Limb (tissue), 2 donors: Measurements from ENCODE around the gene MASP1.
"Not testable (repeated sequence)": the region's sequence is repeated elsewhere in the genome, so short reads cannot be mapped to it uniquely, and the experiment has no call there.

Experiments used
- DNase-seq, 2 donors: peaks; one replicate each; pipeline ENCODE4 v3.0.0-alpha.2; 2016; ENCODE audit errors: extremely low spot score in 2 of 2

The MASP1 gene

DNA sequence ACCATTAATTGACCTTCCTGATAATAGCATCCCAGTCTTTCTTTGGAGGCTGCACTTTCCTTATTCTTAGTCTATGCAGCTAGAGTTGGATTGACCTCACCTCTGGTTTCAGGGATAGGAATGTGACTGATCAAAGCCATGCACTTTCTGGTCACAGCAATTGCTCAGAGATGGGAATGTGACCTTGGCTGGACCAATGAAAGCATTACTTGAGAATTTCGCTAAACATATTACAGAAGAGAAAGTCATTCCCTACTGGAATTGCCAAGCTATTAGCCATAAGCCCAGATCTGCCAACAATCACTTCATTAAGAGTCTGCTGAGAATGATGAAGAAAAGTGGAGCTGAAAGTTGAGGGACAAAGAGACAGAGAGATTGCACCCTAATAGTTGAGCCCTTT, 61.5 kb downstream of the MASP1 start:
- DNase-seq: no peak

DNA sequence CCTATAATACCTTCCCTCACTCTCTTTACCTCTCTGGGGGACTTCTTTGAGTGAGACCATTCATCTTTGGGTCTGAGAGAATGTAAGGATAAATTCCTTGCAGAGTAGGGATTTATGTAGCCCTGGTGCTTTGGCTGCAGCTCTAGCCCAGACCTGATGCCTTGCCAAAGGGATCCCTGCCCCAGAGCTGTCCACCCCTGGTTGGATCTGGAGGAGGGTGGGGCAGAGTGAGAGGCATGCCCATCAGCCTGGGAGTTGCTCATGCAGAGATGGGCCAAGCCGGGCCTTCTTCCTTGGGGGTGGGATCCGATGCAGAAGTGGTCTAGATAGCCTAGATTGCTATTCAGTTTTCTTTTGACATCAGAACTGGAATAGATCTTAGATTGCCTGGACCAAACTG, 62.8 kb downstream of the MASP1 start:
- DNase-seq: no peak

DNA sequence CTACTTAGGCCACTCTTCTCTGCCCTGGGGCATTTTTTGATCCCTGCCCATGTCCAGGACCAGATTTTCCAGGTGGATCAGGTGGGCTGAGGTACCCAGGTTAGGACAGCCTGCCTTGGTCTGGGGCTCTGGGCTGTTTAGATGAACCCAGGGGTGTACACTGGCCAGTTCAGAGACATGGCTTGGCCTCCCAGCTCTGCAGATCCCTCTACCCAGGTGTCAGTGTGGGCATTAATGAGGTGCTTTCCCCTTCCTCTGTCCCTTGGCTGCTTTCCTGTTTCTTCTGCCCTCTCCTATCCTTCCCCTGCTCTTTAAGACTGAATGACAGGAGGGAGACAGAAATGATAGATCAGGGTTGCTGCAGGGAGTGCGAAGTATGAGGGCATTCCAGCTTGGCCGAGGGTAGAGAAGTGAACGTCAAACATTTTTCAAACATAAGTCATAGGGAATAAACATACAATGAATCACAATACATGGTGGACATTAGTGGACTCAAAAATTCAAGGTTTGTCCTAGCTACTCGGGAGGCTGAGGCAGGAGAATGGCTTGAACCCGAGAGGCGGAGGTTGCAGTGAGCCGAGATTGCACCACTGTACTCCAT, 63.8 kb downstream of the MASP1 start:
- no peak for DNase-seq

DNA sequence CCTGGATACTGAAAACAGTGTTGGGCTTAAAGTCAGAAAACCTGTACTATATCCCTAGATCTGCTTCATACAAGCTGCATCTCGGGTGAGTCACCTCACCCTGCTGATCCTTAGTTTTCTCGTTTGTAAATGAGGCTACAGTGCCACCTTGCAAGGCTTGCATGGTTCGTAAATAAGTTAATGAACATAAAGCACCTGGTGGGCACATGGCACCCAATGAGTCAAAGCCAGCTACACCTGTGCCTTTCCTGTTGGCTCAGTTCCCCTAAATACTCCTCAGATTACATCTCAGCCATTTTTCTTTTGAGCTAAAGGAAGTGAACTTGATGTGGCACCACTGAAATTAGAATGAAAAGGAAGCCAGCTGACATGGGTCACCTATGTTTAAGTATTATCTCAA, 67.7 kb downstream of the MASP1 start:
- DNase-seq: no peak

DNA sequence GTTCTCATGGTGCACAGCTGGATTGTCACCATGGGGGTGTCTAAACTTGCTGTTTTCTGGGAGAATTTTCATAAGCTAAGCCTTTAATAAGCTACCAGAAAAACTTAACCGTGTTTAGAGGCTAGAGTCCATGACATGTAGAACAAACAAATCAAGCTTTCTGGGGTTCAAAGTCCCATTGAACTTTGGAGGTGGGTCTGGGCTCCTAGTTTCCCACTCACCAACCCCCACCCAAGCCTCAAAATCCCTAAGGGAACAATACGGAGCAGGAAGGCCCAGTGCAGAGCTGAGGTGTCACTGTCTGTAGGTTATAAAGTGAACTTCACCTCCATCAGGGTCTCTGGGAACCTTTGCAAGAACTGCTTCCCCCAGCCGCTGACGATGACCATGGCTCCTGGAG, 68.7 kb downstream of the MASP1 start:
- no peak for DNase-seq

DNA sequence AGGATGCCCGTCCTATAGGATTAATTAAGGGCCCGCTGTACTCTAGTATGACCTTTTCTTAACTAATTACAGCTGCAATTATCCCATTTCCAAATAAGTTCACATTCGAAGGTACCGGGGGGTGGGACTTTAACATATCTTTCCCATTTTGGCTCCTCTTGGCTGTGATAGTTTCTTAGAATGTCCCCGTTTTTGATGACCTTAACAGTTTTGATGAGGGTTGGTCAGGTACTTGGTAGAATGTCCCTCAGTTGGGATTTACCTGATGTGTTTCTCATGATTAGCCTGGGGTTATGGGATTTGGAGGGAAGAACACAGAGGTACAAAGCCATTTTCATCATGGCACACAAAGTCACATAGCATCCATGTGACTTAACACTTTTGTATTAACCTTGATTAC, 76.1 kb downstream of the MASP1 start:
- no peak for DNase-seq

DNA sequence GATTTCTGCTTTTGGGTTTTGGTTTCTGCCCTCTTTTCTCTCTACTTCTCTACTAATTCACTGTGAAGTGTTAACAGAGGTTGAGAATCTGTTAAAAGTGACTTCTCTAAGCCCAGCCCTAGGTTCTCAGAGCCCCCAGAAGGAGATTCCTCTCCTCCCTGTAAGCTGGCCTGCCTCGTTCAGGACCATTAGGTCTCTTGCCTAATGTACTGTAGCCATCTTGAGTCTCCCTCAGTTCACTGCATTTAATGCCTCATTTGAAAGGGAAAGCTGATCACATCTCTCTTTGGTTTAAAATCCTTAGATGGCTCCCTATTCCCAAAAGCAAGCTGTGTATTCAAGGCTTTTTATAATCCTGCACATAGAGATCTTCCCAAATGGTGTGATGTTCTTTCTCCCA, 77.9 kb downstream of the MASP1 start:
- DNase-seq: no peak

DNA sequence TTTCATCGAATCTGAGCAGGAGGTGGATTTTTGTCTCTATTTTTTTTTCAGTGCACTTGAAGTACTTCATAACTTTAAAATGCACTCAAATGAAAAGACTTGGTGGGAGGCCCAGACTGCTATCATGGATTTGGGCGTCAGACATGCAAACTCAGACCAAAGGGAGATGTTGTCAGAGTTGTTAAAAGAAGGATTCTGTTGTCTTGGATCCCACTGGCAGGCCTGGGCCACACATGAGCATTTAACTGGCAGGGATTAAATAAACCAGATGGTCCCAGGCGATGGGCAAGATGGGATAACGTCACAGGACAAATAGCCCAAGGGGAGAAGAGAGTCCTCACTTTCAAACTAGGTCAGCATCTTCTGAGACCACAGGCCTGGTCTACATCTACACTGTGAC, 78.8 kb downstream of the MASP1 start:
- DNase-seq: no peak

DNA sequence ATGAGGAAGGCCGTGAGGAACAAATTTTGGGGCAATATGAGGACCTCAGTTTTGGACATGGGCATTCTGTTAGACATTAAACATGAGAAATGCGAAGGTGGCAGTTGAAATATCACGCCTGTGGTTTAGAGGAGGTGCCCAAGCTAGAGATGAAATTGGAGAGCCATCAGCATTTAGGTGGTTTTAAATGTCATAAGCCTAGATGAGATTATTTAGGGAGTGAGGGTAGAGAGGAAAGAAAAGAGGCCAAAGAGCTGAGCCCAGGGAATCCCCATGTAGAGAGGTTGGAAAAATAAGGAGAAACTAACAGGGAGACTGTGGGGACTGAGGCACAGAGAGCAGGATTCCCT, 79.4 kb downstream of the MASP1 start:
- no peak for DNase-seq

DNA sequence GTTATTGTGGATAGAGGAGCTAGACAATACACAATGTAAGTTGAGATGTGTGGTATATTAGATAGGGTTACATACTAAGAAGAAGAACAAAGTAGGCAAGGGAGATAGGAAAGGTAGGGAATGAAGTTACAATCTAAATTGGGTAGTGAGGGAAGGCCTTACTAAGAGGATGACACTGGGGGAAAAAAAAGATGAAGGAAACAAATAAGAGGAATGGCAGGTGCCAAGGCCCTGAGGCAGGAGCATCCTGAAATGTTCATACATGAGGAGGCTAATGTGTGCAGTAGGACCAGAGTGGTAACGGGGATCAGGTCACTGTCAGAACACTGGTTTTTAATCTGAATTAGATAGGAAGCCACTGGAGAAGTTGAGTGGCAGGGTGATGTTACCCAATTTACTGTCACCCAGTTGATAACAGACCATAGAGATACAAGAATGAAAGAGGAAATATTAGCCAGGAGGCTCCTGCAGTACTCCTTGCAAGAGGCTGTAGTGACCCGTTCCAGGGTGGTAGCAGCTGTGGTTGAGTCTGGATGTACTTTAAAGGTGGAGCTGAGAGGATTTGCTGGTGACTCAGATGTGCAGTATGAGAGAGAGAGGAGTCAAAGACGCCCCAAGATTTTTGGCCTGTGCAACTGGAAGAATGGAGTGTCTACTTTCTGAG, 79.9 kb downstream of the MASP1 start:
- no peak for DNase-seq

DNA sequence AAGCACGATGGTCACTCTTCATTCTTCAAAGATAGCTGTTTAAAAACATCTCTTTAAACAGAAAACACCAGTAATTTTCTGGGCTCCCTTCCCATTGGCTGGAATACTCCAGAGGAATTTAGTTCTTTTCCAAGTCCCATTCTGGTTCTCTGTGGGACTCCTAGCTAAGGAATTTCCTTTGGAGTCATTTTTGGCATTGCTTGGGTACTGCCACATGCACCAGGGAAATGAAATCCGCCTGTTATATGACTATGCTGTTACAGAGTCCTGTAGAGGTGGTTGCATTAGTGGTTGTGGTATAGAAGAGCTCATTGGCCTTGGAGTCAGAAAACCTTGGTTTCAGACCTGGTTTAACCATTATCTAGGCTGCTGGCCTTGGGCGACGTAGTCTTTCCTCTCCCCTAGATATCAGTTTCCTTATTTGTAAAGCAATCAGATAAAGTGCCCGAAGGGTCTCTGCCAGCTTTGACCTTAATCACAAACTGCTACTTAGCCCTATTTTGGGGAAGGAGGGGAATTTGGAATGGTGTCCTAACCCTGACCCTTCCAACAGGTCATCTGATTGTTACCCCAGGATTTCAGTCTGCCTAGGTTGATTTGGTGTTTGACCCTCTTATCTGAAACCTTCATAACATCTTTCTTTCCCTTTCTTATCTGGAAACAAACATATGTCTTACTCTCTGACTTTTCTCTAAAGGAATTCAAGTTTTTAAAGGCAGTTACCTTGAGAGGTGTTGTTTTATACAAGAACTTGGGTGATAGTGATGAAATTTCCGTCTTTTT, 80.8 kb downstream of the MASP1 start:
- DNase-seq: peak in 1 of 2 donors; percentile 2

DNA sequence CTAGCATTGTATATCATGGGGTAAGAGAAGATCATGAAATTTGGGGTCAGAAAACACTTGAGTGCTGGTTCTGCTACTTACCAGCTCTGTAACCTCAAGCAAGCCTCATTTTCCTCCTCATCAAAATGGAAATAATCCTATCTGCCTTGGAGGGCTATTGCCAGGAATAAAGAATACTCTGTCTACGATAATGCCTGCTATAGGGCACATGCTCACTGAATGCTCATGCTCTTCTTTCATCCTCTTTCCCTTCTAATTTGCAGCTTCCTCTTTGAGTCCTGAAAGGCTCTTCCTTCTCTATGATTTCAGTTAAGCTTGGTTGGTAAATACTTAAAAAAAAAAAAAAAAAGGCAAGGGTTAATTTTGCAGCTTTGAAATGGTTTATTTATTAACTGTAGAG, 81.4 kb downstream of the MASP1 start:
- DNase-seq: no peak

DNA sequence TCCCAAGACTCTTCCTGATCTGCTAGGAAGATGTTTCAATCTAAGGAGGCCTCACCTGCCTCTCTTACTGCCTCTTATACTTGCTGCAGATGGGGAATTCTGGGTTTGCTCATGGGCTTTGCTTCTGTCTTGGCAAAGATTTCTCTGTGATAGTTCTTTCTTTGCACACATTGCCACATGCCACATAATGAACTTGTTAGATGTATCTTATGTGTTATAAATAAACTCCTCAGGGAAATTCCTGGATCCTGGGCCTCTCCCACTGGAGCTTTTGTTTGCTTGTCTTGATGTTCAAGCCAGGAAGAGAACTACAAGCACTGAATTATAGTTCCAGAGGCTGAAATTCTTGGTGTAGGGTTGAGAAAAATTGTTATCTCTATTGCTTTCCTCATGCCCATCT, 82.0 kb downstream of the MASP1 start:
- no peak for DNase-seq

DNA sequence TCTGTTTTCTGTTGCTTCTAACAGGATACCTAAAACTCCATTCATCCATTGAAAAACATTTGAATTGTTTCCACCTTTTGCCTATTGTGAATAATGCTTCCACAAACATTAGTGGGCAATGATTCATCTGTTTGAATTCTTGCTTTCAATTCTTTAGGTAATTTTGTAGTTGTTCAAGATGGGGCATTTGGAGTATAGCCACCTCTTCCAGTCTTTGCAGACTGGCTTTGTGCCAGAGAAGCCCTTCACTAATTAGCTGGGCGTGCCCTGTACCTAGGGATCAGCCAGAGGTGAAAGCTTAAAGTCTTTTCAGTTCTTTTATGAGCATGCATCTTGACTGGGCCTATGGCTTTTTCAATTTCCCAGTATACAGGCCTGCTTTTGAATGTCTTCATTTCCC, 83.4 kb downstream of the MASP1 start:
- DNase-seq: no peak

DNA sequence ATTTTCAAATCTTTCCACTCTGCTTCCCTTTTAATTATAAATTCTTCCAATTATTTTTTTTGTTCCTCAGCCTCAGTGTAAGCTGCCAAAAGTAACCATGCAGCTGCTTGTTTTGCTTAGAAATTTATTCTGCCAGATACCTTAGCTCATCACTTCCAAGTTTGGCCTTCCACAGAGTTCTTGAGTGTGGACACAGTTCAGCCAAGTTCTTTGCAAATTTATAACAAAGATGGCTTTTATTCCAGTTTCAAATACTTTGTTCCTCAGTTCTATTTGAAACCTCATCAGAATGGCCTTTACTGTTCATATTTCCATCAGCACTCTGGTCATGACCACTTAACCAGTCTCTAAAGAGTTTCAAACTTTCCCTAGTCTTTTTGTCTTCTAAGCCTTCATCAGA, 83.9 kb downstream of the MASP1 start:
- no peak for DNase-seq

DNA sequence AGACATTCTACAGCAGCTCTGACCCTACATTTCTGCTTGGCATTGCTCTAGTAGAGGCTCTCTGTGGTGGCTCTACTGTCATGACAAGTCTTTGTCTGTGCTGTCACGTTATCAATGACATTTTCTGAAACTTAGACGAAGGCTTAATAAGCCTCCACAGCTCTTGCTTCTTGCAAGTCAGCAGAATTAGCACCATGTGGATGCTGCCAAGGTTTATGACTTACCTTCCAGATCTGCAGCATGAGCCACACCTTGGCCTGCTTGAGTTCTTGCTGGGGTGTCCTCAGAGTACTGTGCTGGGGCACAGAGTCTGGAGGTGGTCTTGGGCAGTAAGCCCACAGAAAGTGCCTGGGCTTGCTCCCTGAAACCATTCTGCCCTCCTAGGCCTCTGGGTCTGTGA, 84.5 kb downstream of the MASP1 start:
- DNase-seq: no peak

DNA sequence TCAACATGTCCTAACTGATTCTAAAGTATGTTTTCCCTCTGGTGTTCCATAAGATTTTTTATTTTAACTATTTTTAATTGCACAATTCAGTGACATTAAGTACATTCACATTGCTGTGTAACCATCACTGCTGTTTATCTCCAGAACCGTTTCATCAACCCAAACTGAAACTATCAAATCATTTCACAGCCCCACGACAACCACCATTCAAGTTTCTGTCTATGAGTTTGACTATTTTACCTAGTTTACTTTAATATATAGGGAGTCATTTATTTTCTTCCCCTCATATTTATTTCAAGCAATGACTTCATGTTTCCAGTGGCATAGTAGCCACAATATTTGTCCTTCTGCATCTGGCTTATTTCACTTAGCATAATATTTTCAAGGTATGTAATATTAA, 85.9 kb downstream of the MASP1 start:
- DNase-seq: no peak

DNA sequence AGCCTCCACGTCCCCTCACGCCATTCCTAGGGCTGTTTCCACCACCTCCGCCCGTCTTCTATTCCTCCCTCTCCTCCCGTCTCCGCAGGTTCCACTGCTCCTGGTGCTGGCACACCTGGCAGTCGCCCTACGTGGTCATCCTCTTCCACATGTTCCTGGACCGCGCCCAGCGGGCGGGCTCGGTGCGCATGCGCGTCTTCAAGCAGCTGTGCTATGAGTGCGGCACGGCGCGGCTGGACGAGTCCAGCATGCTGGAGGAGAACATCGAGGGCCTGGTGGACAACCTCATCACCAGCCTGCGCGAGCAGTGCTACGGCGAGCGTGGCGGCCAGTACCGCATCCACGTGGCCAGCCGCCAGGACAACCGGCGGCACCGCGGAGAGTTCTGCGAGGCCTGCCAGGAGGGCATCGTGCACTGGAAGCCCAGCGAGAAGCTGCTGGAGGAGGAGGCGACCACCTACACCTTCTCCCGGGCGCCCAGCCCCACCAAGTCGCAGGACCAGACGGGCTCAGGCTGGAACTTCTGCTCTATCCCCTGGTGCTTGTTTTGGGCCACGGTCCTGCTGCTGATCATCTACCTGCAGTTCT, 92.0 kb downstream of the MASP1 start:
- not testable (repeated sequence) for DNase-seq

DNA sequence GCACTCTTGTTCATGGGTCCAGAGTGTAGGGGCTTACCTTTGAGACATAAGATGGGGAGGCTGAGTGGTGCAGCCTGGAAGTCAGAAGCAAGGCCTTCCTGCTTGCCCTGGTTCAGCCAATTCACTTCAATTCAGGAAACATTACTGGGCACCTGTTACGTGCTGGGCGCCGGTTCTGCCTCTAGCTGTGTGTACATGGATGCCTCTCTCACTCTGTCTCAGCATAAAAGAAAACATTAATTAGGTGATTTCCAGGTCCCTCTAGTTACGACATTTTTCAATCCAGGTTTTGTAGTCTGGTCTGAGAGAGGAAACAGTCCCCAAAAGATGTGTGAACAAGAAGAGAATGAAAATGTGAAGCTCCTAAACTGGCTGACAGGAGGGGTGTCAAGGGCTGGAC, 93.0 kb downstream of the MASP1 start:
- DNase-seq: no peak

DNA sequence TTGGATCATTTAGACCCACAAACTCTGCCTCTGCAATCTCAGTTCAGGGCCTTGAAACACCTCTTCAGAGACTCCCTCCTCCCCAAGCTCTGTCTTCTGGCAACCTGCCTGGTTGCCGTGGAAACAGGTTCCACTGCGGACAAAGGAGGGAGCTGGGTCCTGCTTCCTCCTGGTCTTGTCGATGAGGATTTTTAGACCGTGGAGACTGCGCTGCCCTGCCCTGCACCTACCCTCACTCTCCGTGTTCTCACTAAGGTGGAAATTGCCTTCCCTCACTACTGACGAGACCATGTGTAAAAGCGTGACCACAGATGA, 94.2 kb downstream of the MASP1 start, which contains the start of gene RTP1:
Gene RTP1, plus strand, starts transcription at position 152 of the 315 bp plus-strand sequence. Its CDS starts 30 bp downstream, at position 182.
- DNase-seq: peak in 1 of 2 donors; percentile 64

DNA sequence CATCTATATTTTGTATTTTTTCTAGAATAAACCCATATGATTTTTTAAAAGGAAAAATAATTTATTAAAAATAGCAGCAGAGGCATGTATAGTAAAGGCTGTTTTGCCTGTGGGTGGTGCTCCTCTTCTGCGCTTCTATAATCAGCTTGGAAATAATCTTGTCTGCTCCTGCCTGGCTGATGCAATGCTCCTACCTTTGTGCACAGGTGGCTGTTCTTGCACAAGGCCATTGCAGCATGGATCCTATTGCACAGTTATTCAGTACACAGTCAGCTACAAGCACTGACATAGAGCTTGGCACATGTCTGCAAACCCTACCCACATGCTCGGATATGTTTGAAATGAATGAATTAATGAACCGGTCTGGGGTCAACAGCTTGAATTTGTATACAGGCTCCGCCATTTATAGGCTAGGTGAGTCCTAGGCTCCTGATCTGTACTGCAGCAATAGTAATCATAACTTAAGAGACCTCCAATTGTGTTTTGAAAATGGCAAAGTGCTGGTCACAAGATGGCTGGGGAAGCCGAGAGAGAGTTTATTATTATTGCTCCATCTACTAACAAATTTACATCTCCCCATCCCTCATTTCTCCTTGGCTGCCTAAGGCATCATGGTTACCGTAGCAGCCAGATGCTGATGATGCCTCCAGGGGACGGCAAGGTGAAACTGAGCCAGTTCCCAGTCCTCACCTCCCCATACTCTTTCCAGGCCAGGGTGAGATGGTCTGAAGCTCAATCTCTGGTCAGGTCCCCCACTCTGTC, 94.8 kb downstream of the MASP1 start:
- no peak for DNase-seq

DNA sequence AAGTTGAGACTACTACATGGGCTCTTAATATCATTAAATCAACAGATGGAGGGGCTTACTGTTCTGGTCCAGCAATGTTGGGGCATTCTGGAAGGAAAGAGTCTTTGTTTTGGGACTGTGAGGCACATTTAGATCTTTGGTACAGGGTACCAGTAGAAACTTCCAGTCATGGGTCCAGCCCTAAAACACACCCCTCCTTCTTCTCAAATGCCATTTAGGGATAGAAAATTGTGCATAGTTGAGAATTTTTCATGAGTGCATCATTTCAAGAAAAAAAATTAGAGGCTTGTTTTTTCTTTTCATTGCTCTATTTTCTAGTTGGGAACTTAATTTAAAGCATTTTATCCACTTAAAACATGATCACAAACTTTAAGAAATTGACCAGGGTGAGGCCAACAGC, 98.4 kb downstream of the MASP1 start:
- DNase-seq: no peak
